SKM-1 (cell line): ENCODE data around the gene HBE1.
"Not testable (repeated sequence)": the region's sequence is repeated elsewhere in the genome, so short reads cannot be mapped to it uniquely, and the experiment has no call there.

Source experiments
- DNase-seq: peaks from one replicate; lab custom pipeline; 2025; ENCODE audit not compliant: unreplicated experiment; lab: John Stamatoyannopoulos, UW

HBE1 gene

GRCh38 chr11:5285703-5286340 is 16.1 kb upstream of the HBE1 start:
- DNase-seq, result no peak

- no peak for DNase-seq
Observed at GRCh38 chr11:5284637-5285036, 14.9 kb upstream of the HBE1 start.

- DNase-seq, result no peak
Observed at GRCh38 chr11:5283882-5284281, 14.1 kb upstream of the HBE1 start.

GRCh38 chr11:5283086-5283485 is 13.3 kb upstream of the HBE1 start:
- no peak for DNase-seq

- DNase-seq, result no peak
Observed at GRCh38 chr11:5282628-5283027, 12.9 kb upstream of the HBE1 start.

GRCh38 chr11:5281596-5281995 is 11.9 kb upstream of the HBE1 start:
- no peak for DNase-seq

GRCh38 chr11:5280582-5281102 is 10.9 kb upstream of the HBE1 start:
- peak; percentile 38 for DNase-seq

- no peak for DNase-seq
Observed at GRCh38 chr11:5279471-5280090, 9.8 kb upstream of the HBE1 start.

GRCh38 chr11:5277807-5278382 is 8.2 kb upstream of the HBE1 start:
- DNase-seq, result no peak

GRCh38 chr11:5276697-5277096 is 7.0 kb upstream of the HBE1 start:
- no peak for DNase-seq

- no peak for DNase-seq
Observed at GRCh38 chr11:5275369-5276110, 5.8 kb upstream of the HBE1 start.

GRCh38 chr11:5274395-5274794 is 4.7 kb upstream of the HBE1 start:
- DNase-seq, result no peak

- DNase-seq, result no peak
Observed at GRCh38 chr11:5272395-5273017, 2.8 kb upstream of the HBE1 start.

- no peak for DNase-seq
Observed at GRCh38 chr11:5267033-5267563, 2.6 kb downstream of the HBE1 start.

GRCh38 chr11:5266609-5267008 is 3.1 kb downstream of the HBE1 start:
- DNase-seq, result no peak

- no peak for DNase-seq
Observed at GRCh38 chr11:5265832-5266231, 3.9 kb downstream of the HBE1 start.

GRCh38 chr11:5258543-5259262 is 11.0 kb downstream of the HBE1 start:
- DNase-seq, result no peak

GRCh38 chr11:5257296-5257695 is 12.4 kb downstream of the HBE1 start:
- DNase-seq, result no peak

GRCh38 chr11:5254646-5255413 is 14.9 kb downstream of the HBE1 start, which contains the start of gene HBG2:
TSS of gene HBG2 (minus strand) at chr11:5254781. CDS start at chr11:5254728, 53 bp downstream.
- DNase-seq, result not testable (repeated sequence)
